Left forelimb (tissue), 1 donor: ENCODE measurements around the gene PRKAG2.
"Not testable (repeated sequence)": the region's sequence is repeated elsewhere in the genome, so short reads cannot be mapped to it uniquely, and the experiment has no call there.

Source experiments
- DNase-seq: peaks from one replicate; pipeline ENCODE4 v3.0.0-alpha.2; 2018; ENCODE audit warnings: low spot score

The PRKAG2 gene

DNA sequence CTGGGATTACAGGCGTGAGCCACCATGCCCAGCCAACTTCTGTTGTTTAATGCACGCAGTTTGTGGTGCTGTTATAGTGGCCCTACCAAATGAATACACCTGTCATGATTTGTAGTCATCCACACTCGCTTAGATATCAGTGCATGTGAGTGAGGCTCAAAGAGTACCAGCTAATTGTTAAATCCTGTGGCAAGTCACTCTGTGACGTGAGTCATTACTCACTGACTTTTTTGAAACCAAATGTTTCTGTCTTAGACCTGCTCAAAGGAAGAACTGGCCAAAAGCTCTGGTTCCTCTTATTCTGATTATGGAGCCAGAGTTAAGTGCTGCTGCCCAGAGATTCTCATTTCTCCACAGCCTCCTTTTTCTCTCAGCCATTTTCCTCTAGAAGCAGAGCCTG is 109.4 kb downstream of the PRKAG2 start:
- DNase-seq: no peak

- peak; percentile 51 for DNase-seq
Measured at GRCh38 chr7:151764056-151764920, 112.6 kb downstream of the PRKAG2 start.

- DNase-seq: no peak
Measured at GRCh38 chr7:151763420-151763984, 113.4 kb downstream of the PRKAG2 start.

- DNase-seq: no peak
Measured at GRCh38 chr7:151762583-151763245, 114.2 kb downstream of the PRKAG2 start.

DNA sequence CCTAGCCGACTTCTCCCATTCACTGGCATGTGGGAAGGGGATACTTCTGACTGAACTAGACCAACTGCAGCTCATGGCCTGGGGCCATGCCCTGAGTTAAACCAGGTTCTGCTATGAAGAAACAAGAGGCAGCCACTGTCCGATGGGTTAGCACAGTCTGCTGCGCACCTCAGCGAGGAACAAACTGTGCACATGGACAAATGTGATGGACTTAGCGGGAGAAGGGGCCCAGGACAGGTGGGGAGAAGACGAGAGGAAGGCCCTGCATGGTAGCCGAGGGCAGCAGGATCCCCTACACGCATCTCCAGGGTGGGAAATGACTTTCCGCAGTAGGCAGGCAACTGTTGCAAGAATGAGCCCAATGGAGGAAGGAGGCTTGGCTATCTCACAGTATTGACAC is 115.0 kb downstream of the PRKAG2 start:
- no peak for DNase-seq

- no peak for DNase-seq
Measured at GRCh38 chr7:151761231-151761630, 115.7 kb downstream of the PRKAG2 start.

GRCh38 chr7:151759591-151760042 is 117.3 kb downstream of the PRKAG2 start:
- no peak for DNase-seq

GRCh38 chr7:151758622-151759540 is 118.0 kb downstream of the PRKAG2 start:
- no peak for DNase-seq

DNA sequence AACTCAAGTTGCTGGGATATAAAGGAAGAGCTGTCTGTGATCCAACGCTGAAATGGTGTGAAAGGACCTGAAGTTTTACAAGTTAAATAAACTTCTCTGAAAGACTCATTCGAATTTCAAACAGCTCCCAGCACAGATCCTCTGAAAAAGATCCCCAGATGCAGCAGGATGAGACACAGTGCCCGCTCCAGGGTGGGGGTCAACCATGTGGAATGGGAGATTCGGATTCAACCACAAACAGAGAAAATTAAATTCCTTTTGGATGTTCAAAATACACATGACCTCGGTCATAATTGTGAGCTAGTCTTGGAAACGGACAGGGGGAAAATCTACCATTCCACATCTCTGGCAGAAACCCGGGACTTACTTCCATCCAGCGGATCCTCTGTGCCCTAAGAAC is 119.6 kb downstream of the PRKAG2 start:
- DNase-seq: no peak

GRCh38 chr7:151756866-151757265 is 120.0 kb downstream of the PRKAG2 start:
- no peak for DNase-seq

DNA sequence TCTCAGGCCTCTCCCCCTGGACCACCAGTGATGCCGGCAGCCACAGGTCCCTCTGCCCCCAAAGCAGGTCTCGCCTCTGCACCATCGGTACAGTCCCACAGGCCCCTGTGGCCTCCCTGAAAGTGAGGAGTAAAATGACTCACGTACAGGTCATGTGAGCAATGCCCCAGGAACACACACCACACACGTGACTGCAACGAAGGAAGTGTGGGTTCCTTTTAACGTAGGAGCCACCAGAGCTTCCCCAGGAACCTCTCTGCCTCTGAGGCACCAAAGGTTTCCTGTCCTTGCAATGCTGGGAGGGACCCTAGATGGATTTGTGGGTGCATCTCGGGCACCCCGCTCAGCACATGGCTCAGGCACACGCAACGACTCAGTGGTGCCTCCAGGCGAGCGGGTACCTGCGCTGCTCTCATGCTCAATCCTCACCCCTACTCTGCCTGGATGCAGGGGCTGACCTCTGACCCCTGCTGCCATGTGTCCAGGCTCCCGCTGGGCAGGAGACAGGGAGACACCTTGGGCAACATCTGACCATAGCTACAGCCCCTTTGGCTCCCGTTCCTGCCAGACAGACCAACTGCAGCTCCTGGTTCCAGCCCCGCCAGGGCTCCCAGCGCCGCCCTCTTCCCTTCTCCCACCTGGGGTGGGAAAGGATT is 120.7 kb downstream of the PRKAG2 start:
- no peak for DNase-seq

- DNase-seq: no peak
Measured at GRCh38 chr7:151755131-151755801, 121.6 kb downstream of the PRKAG2 start.

- no peak for DNase-seq
Measured at GRCh38 chr7:151754688-151755130, 122.2 kb downstream of the PRKAG2 start.

DNA sequence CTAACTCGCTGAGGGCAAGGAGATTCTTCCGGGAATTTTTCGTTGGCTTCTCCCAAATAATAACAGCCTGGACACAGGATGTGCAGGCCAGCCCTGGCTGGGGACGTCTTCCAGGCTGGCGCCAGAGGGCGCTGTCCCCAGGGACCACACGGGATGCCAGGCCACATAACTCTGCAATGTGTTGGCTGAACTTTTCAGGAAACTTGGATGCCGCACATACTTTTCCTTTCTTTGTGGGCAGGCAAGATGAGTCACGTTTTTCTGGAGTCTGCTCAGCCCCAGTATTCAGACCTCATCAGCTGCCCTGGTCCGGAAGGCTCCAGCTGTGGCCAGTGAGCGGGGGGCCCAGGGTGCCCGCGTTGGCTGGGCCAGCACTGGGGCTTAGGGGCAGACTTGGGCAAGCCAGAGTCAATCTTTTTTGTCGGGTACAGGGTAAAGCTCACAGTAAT is 122.7 kb downstream of the PRKAG2 start:
- peak; percentile 80 for DNase-seq

DNA sequence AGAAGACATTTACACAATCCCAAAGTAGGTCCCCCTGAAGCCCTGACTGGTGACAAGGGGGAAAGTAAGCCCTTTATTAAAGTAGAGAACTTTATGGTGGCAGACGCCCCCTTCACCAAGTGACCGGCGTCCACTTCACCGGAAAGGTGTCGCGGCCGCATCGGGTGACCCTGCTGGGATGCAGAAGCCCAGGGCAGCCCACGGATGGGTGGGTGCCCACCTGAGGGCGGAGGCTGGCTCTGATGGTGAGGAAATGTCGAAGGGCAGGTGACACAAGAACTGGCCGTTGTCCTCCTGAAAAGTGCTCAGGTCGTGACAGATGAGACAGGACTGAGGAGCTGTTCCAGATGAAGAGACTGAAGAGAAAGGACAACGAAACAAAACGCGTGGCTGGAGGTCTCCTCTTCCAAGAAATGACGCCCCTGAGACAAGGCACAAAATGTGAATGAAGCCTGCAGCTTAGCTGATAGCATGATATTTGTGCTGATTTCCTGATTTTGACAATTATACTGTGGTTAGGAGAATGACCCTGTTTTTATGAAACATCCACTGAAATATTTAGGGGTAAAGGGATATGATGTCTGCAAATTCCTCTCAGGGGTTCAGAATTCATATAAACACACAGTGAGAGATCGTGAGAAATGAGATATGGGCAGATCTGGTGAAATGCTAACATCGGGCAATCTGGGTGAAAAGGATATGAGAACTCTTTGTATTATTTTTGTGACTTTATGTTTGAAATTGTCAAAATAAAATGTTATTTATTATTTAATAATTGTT is 123.9 kb downstream of the PRKAG2 start:
- DNase-seq: no peak

DNA sequence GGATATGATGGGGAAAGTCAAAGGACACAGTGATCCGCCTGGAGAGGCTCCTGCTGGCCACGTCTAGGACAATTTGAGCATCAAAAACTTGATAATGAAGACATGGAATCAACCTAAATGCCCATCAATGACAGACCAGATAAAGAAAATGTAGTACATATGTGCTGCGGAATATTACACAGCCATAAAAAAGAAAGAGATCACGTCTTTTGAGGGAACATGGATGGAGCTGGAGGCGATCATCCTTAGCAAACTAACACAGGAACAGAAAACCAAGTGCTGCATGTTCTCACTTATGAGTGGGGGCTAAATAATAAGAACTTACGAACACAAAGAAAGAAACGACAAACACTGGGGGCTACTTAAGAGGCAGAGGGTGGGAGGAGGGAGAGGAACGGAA is 124.9 kb downstream of the PRKAG2 start:
- DNase-seq: no peak

GRCh38 chr7:151748733-151749132 is 128.2 kb downstream of the PRKAG2 start:
- DNase-seq: no peak

DNA sequence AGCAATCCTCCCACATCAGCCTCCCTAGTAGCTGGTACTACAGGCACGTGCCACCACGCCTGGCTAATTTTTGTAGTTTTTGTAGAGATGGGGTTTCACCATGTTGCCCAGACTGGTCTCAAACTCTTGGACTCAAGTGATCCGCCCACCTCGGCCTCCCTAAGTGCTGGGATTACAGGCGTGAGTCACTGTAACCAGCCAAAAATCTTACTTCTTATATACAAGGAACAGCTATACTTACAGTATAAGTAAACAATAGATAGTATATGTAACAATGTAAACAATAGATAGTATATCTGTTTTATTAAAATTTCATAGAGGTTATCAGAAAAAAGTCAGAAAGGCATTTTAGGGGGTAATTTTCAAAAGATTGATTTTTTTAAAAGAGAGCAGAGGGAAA is 128.9 kb downstream of the PRKAG2 start:
- not testable (repeated sequence) for DNase-seq

DNA sequence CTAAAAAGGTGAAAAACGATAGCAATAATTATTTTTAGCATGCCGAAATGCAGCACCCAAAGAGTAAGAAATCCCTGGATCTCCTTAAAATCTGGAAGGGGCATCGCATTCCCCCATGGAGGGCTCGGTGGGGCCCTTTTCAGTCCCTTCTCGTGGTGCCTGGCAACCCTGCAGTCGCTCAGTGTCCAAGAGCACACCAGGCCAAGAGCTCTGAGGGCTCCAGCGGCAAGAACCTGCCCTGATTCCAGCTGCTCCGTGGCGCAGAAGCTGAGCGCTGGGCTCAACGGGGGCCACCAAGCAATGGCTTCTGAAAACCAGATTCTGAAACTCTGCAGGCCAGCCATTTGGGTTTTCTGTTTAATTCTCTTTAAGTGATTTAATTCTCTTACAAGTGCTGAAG is 131.2 kb downstream of the PRKAG2 start:
- DNase-seq: no peak
